Keratinocyte (primary cell): ENCODE data around the gene CCDC85C.

ENCODE experiments used
- CTCF ChIP-seq, 3 experiments: IDR thresholded peaks in 1 of 3; conservative IDR thresholded peaks in 1 of 3; optimal IDR thresholded peaks in 1 of 3; 2 replicates in 2 of 3; 3 replicates in 1 of 3; pipeline versions ENCODE3 to v1.5.1; 2011; ENCODE audit warnings: low read length in 3 of 3, mild to moderate bottlenecking in 3 of 3, moderate library complexity in 2 of 3, control low read depth in 1 of 3, inconsistent platforms in 1 of 3; ENCODE audit not compliant: insufficient read depth in 2 of 3; ENCODE audit errors: extremely low read depth in 1 of 3
- EZH2 ChIP-seq: IDR thresholded peaks from one replicate; pipeline ENCODE4 v1.6.1; 2012; ENCODE audit warnings: inconsistent platforms, mild to moderate bottlenecking, low read length, moderate library complexity

GRCh38 chr14:99481745-99482099 lies 122.3 kb downstream of the CCDC85C start:
- TF ChIP-seq CTCF (optimal IDR thresholded peaks at IDR 0.05 in 1 of 3, IDR thresholded peaks at IDR 0.05 in 1 of 3, conservative IDR thresholded peaks at IDR 0.05 in 1 of 3; ENCODE audit: extremely low read depth in 1 of 3, insufficient read depth in 2 of 3, low read length in 3 of 3) (no peak), EZH2 (no peak)
